Measurements from ENCODE around the gene AJM1.

- TF ChIP-seq CTCF (IDR thresholded peaks at IDR 0.05; ENCODE audit: insufficient read depth, low read length): no peak
- no peak for TF ChIP-seq GABPA (IDR thresholded peaks at IDR 0.05; ENCODE audit: low read depth)
- no peak for TF ChIP-seq SPI1 (IDR thresholded peaks at IDR 0.05; ENCODE audit: borderline replicate concordance, low read depth)
- TF ChIP-seq POLR2AphosphoS5 (IDR thresholded peaks at IDR 0.05; ENCODE audit: low read depth): peak; percentile 76
- TF ChIP-seq REST (IDR thresholded peaks at IDR 0.05; ENCODE audit: insufficient replicate concordance, low read depth): no peak
Measured at GRCh38 chr9:136799854-136800657, 42.2 kb upstream of the AJM1 start.
